IMR-90 (cell line): Measurements from ENCODE around the gene ZFHX3. TPM values are rescaled to one million over a fixed set of nuclear protein-coding genes. Genes with fewer than 3 reads are reported as not detected.

Source experiments
- ATAC-seq: fragments of 200-7000 bp; cut with Tn5 transposase; 2 replicates; pipeline ENCODE4 v1.9.1; 2020; ENCODE audit warnings: low read depth, mild to moderate bottlenecking, moderate library complexity
- BruUV-seq: library from RNA; stranded (reverse); fragments of 400-500 nt; replicated peaks from 2 replicates; lab custom pipeline; 2021; lab: Mats Ljungman, UMichigan
- CTCF ChIA-PET: fragments of 300-600 bp; formaldehyde crosslinking; extraction: SDS; loops from one replicate; lab custom pipeline; 2021; ENCODE audit warnings: antibody characterized with exemption; lab: Yijun Ruan, JAX
- POLR2A ChIA-PET: fragments of 300-600 bp; sonication (Branson Sonifier 250); formaldehyde crosslinking; loops from one replicate; lab custom pipeline; 2022; ENCODE audit warnings: antibody characterized with exemption; ENCODE audit not compliant: unreplicated experiment; lab: Charles Lee
- DNase-seq: peaks from one replicate; pipeline ENCODE4 v3.0.0; 2013
- H2AFZ ChIP-seq: replicated peaks from 2 replicates; pipeline ENCODE3; 2013; ENCODE audit warnings: low read length, mild to moderate bottlenecking; ENCODE audit not compliant: poor library complexity
- H2AK5ac ChIP-seq: 2 replicates; pipeline ENCODE4 v1.6.1; 2013; ENCODE audit warnings: low read depth, low read length, inconsistent platforms
- H2AK9ac ChIP-seq: replicated peaks from 2 replicates; pipeline ENCODE3; 2013; ENCODE audit warnings: mild to moderate bottlenecking, low read depth, low read length, moderate library complexity; ENCODE audit not compliant: poor library complexity
- H2BK120ac ChIP-seq: 2 replicates; pipeline ENCODE4 v1.6.1; 2013; ENCODE audit warnings: low read depth, low read length, inconsistent platforms
- H2BK15ac ChIP-seq: 3 replicates; pipeline ENCODE4 v1.6.1; 2013; ENCODE audit warnings: low read depth, low read length, inconsistent platforms
- H2BK20ac ChIP-seq: 2 replicates; pipeline ENCODE4 v1.6.1; 2013; ENCODE audit warnings: low read depth, mild to moderate bottlenecking, inconsistent platforms, low read length, moderate library complexity
- H2BK5ac ChIP-seq: 2 replicates; pipeline ENCODE4 v1.6.1; 2013; ENCODE audit warnings: mild to moderate bottlenecking, low read depth, low read length, inconsistent platforms; ENCODE audit not compliant: poor library complexity, severe bottlenecking
- H3K14ac ChIP-seq: replicated peaks from 2 replicates; pipeline ENCODE4 v1.6.1; 2013; ENCODE audit warnings: low read depth, low read length, inconsistent platforms
- H3K18ac ChIP-seq: 2 replicates; pipeline ENCODE4 v1.6.1; 2013; ENCODE audit warnings: low read depth, low read length, control low read depth
- H3K23ac ChIP-seq: 2 replicates; pipeline ENCODE4 v1.6.1; 2013; ENCODE audit warnings: low read depth, low read length, inconsistent platforms
- H3K27ac ChIP-seq: 2 replicates; pipeline ENCODE4 v1.5.1; 2013; ENCODE audit warnings: mild to moderate bottlenecking, control low read depth, low read length; ENCODE audit not compliant: insufficient read depth
- H3K27me3 ChIP-seq: 2 replicates; pipeline ENCODE4 v1.6.1; 2013; ENCODE audit warnings: low read length; ENCODE audit not compliant: control insufficient read depth, insufficient read depth
- H3K36me3 ChIP-seq: 2 replicates; pipeline ENCODE4 v1.6.1; 2013; ENCODE audit warnings: low read length, mixed read lengths; ENCODE audit not compliant: control insufficient read depth, insufficient read depth
- H3K4ac ChIP-seq: 2 replicates; pipeline ENCODE4 v1.6.1; 2013; ENCODE audit warnings: low read depth, low read length, inconsistent platforms
- H3K4me1 ChIP-seq: 2 replicates; pipeline ENCODE4 v1.6.1; 2013; ENCODE audit warnings: low read length, mixed read lengths; ENCODE audit not compliant: control insufficient read depth, insufficient read depth
- H3K4me2 ChIP-seq: 2 replicates; pipeline ENCODE4 v1.6.1; 2013; ENCODE audit warnings: low read depth, mild to moderate bottlenecking, control low read depth, low read length, moderate library complexity
- H3K4me3 ChIP-seq: 2 replicates; pipeline ENCODE4 v1.5.1; 2013; ENCODE audit warnings: low read depth, mild to moderate bottlenecking, control low read depth, low read length, moderate library complexity; ENCODE audit not compliant: insufficient read depth
- H3K56ac ChIP-seq: 2 replicates; pipeline ENCODE4 v1.6.1; 2013; ENCODE audit warnings: low read length, inconsistent platforms; ENCODE audit not compliant: insufficient read depth; ENCODE audit errors: extremely low read depth
- H3K79me1 ChIP-seq, 2 experiments: 2 replicates each; pipeline ENCODE4 v1.6.1; 2013; ENCODE audit warnings: low read length in 2 of 2, inconsistent platforms in 1 of 2, low read depth in 1 of 2
- H3K9ac ChIP-seq: 2 replicates; pipeline ENCODE4 v1.6.1; 2013; ENCODE audit warnings: low read depth, low read length, control low read depth
- H3K9me1 ChIP-seq: 2 replicates; pipeline ENCODE4 v1.6.1; 2013; ENCODE audit warnings: low read length, inconsistent platforms; ENCODE audit not compliant: insufficient read depth
- H3K9me3 ChIP-seq: 2 replicates; pipeline ENCODE4 v1.6.1; 2013; ENCODE audit warnings: low read length; ENCODE audit not compliant: control insufficient read depth, insufficient read depth
- H4K20me1 ChIP-seq: 2 replicates; pipeline ENCODE4 v1.6.1; 2013; ENCODE audit warnings: low read length, inconsistent platforms; ENCODE audit not compliant: insufficient read depth
- H4K5ac ChIP-seq: 2 replicates; pipeline ENCODE4 v1.6.1; 2013; ENCODE audit warnings: mild to moderate bottlenecking, low read depth, low read length, control low read depth
- H4K8ac ChIP-seq, 2 experiments: 2 replicates each; pipeline ENCODE4 v1.6.1; 2013; ENCODE audit warnings: low read depth in 2 of 2, low read length in 2 of 2, control low read depth in 1 of 2, inconsistent platforms in 1 of 2
- H4K91ac ChIP-seq: 2 replicates; pipeline ENCODE4 v1.6.1; 2013; ENCODE audit warnings: low read depth, low read length, inconsistent platforms; ENCODE audit not compliant: insufficient read depth
- BHLHE40 ChIP-seq: fragments of 150-350 bp; IDR thresholded peaks from 2 replicates; pipeline ENCODE4 v1.6.1; 2016; ENCODE audit warnings: mild to moderate bottlenecking, low read depth, low read length
- CEBPB ChIP-seq: IDR thresholded peaks from 2 replicates; pipeline ENCODE4 v1.6.1; 2012; ENCODE audit warnings: low read depth, low read length, improper control_type of control experiment
- CHD1 ChIP-seq: IDR thresholded peaks from 2 replicates; pipeline ENCODE4 v1.6.1; 2012; ENCODE audit warnings: low read depth, low read length, improper control_type of control experiment
- CTCF ChIP-seq: conservative IDR thresholded peaks from 2 replicates; pipeline ENCODE4 v1.5.1; 2012; ENCODE audit warnings: mild to moderate bottlenecking, low read depth, low read length, improper control_type of control experiment
- ELK1 ChIP-seq: fragments of 150-350 bp; IDR thresholded peaks from 2 replicates; pipeline ENCODE4 v1.6.1; 2016; ENCODE audit warnings: low read depth, mild to moderate bottlenecking, low read length, moderate library complexity, borderline replicate concordance
- FOS ChIP-seq: fragments of 150-350 bp; IDR thresholded peaks from 2 replicates; pipeline ENCODE4 v1.6.1; 2016; ENCODE audit warnings: low read depth, low read length
- MAFK ChIP-seq: IDR thresholded peaks from 2 replicates; pipeline ENCODE4 v1.6.1; 2012; ENCODE audit warnings: low read depth, low read length, improper control_type of control experiment
- MAZ ChIP-seq: IDR thresholded peaks from 2 replicates; pipeline ENCODE4 v1.6.1; 2012; ENCODE audit warnings: low read depth, mild to moderate bottlenecking, low read length, improper control_type of control experiment, moderate library complexity, borderline replicate concordance
- MXI1 ChIP-seq: IDR thresholded peaks from 2 replicates; pipeline ENCODE4 v1.6.1; 2012; ENCODE audit warnings: low read depth, mild to moderate bottlenecking, low read length, moderate library complexity, borderline replicate concordance
- NFE2L2 ChIP-seq: fragments of 150-350 bp; IDR thresholded peaks from 2 replicates; pipeline ENCODE4 v1.6.1; 2016; ENCODE audit warnings: low read depth, mild to moderate bottlenecking, low read length
- POLR2A ChIP-seq: IDR thresholded peaks from 2 replicates; pipeline ENCODE4 v1.6.1; 2012; ENCODE audit warnings: mild to moderate bottlenecking, low read depth, low read length
- RAD21 ChIP-seq: IDR thresholded peaks from 2 replicates; pipeline ENCODE4 v1.6.1; 2012; ENCODE audit warnings: low read length, improper control_type of control experiment
- RCOR1 ChIP-seq: IDR thresholded peaks from 2 replicates; pipeline ENCODE4 v1.6.1; 2012; ENCODE audit warnings: mild to moderate bottlenecking, low read length, improper control_type of control experiment; ENCODE audit not compliant: insufficient replicate concordance
- RFX5 ChIP-seq: IDR thresholded peaks from 2 replicates; pipeline ENCODE4 v1.8.0; 2012; ENCODE audit warnings: low read depth, mild to moderate bottlenecking, low read length, moderate library complexity
- SMC3 ChIP-seq: fragments of 150-350 bp; IDR thresholded peaks from 2 replicates; pipeline ENCODE4 v1.6.1; 2016; ENCODE audit warnings: low read depth, mild to moderate bottlenecking, antibody characterized with exemption, low read length, moderate library complexity
- USF2 ChIP-seq: fragments of 150-350 bp; IDR thresholded peaks from 2 replicates; pipeline ENCODE4 v1.6.1; 2017; ENCODE audit warnings: mild to moderate bottlenecking, antibody characterized with exemption, low read length, low read depth
- WGBS, 2 experiments: methylation state at CpG; one replicate each; pipeline versions ENCODE4 v1.1.5 to v1.1.7; 2013; ENCODE audit warnings: missing lambda C conversion rate in 2 of 2; ENCODE audit not compliant: insufficient read length in 1 of 2; ENCODE audit errors: extremely low coverage in 2 of 2; 5-methylcytosine and 5-hydroxymethylcytosine counted together
- dilution Hi-C: fragments of 300-500 bp; cut with HindIII; formaldehyde crosslinking; loops from one replicate; pipeline ENCODE4 v1.14.3; 2018; ENCODE audit warnings: low sequenced_read_pairs; ENCODE audit not compliant: unreplicated experiment
- in situ Hi-C: fragments of 300-500 bp; cut with MboI; formaldehyde crosslinking; loops from 3 replicates; pipeline ENCODE4 v1.14.3; 2019; ENCODE audit warnings: low sequenced_read_pairs, inconsistent platforms, mixed read lengths
- intact Hi-C: fragments of 100-400 bp; cut with micrococcal nuclease; formaldehyde crosslinking; loops from 2 replicates; pipeline ENCODE4 v1.10.0; 2022
- polyA plus RNA-seq, 3 experiments: library from polyadenylated mRNA; depleted of rRNA; stranded (reverse); fragments of >200 nt; gene quantifications; 2 replicates each; pipeline ENCODE4 v1.2.3, GENCODE V29; 2012; ENCODE audit warnings: low replicate concordance in 1 of 3
- total RNA-seq: library from RNA; depleted of rRNA; stranded (reverse); fragments of >200 nt; gene quantifications from 2 replicates; pipeline ENCODE4 v1.2.3, GENCODE V29; 2012

Gene ZFHX3
- total and polyA plus RNA-seq, 2 of the 4 experiments (the other 2 are of a cell fraction) = 1.4 to 1.7 TPM

GRCh38 chr16:73091174-73091573 is 43.2 kb upstream of the ZFHX3 start:
- no peak overlapping the region for H3K56ac ChIP-seq
- peaks cover 7% of the 10 kb centered on the region; the same call in 1 of the 2 replicates for H3K4me1 ChIP-seq
- H4K91ac ChIP-seq = no peak overlapping the region
- H4K20me1 ChIP-seq = no peaks in the 10 kb centered on the region
- H2AFZ ChIP-seq = no peak overlapping the region
- no peaks in the 10 kb centered on the region for H3K79me1 ChIP-seq
- H2BK15ac ChIP-seq = no peak overlapping the region
- ChIA-PET POLR2A (no interaction called here), CTCF (no interaction called here)
- 100% methylated on average over 3 of the region's 8 CpGs; no CpG with 5 or more reads in 1 of the 2 experiments for WGBS, 2 experiments
- no peak overlapping the region for H4K5ac ChIP-seq
- no peak overlapping the region for H3K23ac ChIP-seq
- ATAC-seq (no peak), DNase-seq (no peak)
- H2AK9ac ChIP-seq = no peak overlapping the region
- H3K9ac ChIP-seq = no peak overlapping the region
- H3K18ac ChIP-seq = no peak overlapping the region
- dilution Hi-C loops (no loop called here), intact Hi-C loops (no loop called here), in situ Hi-C loops (no loop called here)
- H3K9me3 ChIP-seq = no peaks in the 10 kb centered on the region
- no TSS peak for BruUV-seq
- no peak overlapping the region for H2BK5ac ChIP-seq
- no peak overlapping the region for H3K14ac ChIP-seq
- no peak overlapping the region for H3K4me2 ChIP-seq
- no peak overlapping the region for H2AK5ac ChIP-seq
- no peaks in the 10 kb centered on the region; the same call in 1 of the 2 replicates for H3K27me3 ChIP-seq
- no peak overlapping the region for H3K27ac ChIP-seq
- H2BK120ac ChIP-seq = no peak overlapping the region
- H2BK20ac ChIP-seq = no peak overlapping the region
- H3K36me3 ChIP-seq = no peaks in the 10 kb centered on the region
- no peak overlapping the region for H4K8ac ChIP-seq
- H3K4ac ChIP-seq = no peak overlapping the region
- TF ChIP-seq BHLHE40 (no peak), SMC3 (no peak), MAZ (no peak), NFE2L2 (no peak), POLR2A (no peak), RAD21 (no peak), MXI1 (no peak), RCOR1 (no peak), CEBPB (no peak), USF2 (no peak), RFX5 (no peak), ELK1 (no peak), FOS (no peak), MAFK (no peak), CHD1 (no peak), CTCF (no peak)
- H3K9me1 ChIP-seq = peaks cover 3% of the 10 kb centered on the region; the same call in 1 of the 2 replicates
- H3K4me3 ChIP-seq = no peak overlapping the region
